ENCODE data around the gene ALDH8A1. TPM values are rescaled to one million over a fixed set of nuclear protein-coding genes. Genes with fewer than 3 reads are reported as not detected.

The ALDH8A1 gene
- total RNA-seq, 1 experiment from 2014 or later = not detected

GRCh38 chr6:134925800-134926199, 24.1 kb downstream of the ALDH8A1 start:
- Histone ChIP-seq H3K4me2 (ENCODE audit: insufficient read depth, insufficient read length, low read length) (no peak overlapping the region), H3K4ac (ENCODE audit: low read depth, low read length) (no peak overlapping the region), H3K14ac (ENCODE audit: insufficient read depth, low read length) (no peak overlapping the region), H2BK20ac (ENCODE audit: low read depth, low read length, poor library complexity, severe bottlenecking) (no peak overlapping the region), H3K23me2 (ENCODE audit: insufficient read length, low read depth, low read length, poor library complexity, severe bottlenecking) (no peaks in the 10 kb centered on the region), H3K4me1 (ENCODE audit: insufficient read depth, low read length) (no peaks in the 10 kb centered on the region; the same call in 1 of the 2 replicates), H3K9ac (ENCODE audit: extremely low read depth, insufficient read length, low read length) (no peak overlapping the region), H3K9me3 (ENCODE audit: control insufficient read depth, low read depth, low read length) (no peaks in the 10 kb centered on the region), H3K18ac (ENCODE audit: insufficient read length, low read depth, low read length) (no peak overlapping the region), H4K20me1 (ENCODE audit: control insufficient read depth, insufficient read depth, insufficient read length) (no peaks in the 10 kb centered on the region), H2BK15ac (ENCODE audit: low read depth, low read length) (no peak overlapping the region), H2AFZ (ENCODE audit: low read length) (no peak overlapping the region), H3K56ac (ENCODE audit: insufficient read length, low read depth, low read length) (no peak overlapping the region), H3K79me1 (ENCODE audit: insufficient read depth, low read depth, low read length, poor library complexity, severe bottlenecking) (no peaks in the 10 kb centered on the region), H2AK5ac (ENCODE audit: insufficient read length, low read length) (no peak overlapping the region), H3T11ph (ENCODE audit: low read length) (no peak overlapping the region), H3K79me2 (ENCODE audit: insufficient read depth, low read length) (no peaks in the 10 kb centered on the region), H3K23ac (ENCODE audit: insufficient read length, low read depth, low read length) (no peak overlapping the region), H2BK12ac (ENCODE audit: insufficient read length, low read depth, low read length) (no peak overlapping the region), H4K91ac (ENCODE audit: insufficient read length, low read depth, low read length) (no peak overlapping the region), H4K5ac (ENCODE audit: insufficient read length, low read depth, low read length) (no peak overlapping the region), H2BK5ac (ENCODE audit: insufficient read length, low read length) (no peak overlapping the region), H2BK120ac (ENCODE audit: low read depth, low read length, poor library complexity, severe bottlenecking) (no peak overlapping the region), H4K8ac (replicated peaks; ENCODE audit: insufficient read length, low read depth, low read length) (no peak overlapping the region), H3K27ac (ENCODE audit: insufficient read length, low read depth, low read length) (no peak overlapping the region), H3K27me3 (ENCODE audit: insufficient read depth, low read length) (no peaks in the 10 kb centered on the region)
- no peak for TF ChIP-seq CTCF (conservative IDR thresholded peaks at IDR 0.05)
- WGBS (ENCODE audit: extremely low coverage, insufficient read length, low lambda C conversion rate) = no CpG with 5 or more reads among the region's 3 CpGs
- Mint-ChIP-seq H3K27me3 (ENCODE audit: low read depth) (no peaks in the 10 kb centered on the region; the same call in 1 of the 2 replicates), H3K4me1 (peaks cover 10 to 11% of the 10 kb centered on the region in 2 experiments), H3K4me3 (no peak overlapping the region), H3K27ac (no peak overlapping the region; a peak in 1 of 7 replicates), H3K36me3 (ENCODE audit: insufficient read depth in 1 of 3, low read depth in 3 of 3) (no peaks in the 10 kb centered on the region), H3K9me3 (no peaks in the 10 kb centered on the region; a peak in 1 of 5 replicates)
- DNase-seq = no peak
